HL-60 (cell line): ENCODE measurements around the gene AP1AR.

Experiments used
- CTCF ChIP-seq: IDR thresholded peaks from one replicate; pipeline ENCODE4 v1.5.1; 2011; ENCODE audit warnings: low read length, control low read depth, inconsistent platforms; ENCODE audit not compliant: insufficient read depth
- POLR2AphosphoS5 ChIP-seq: IDR thresholded peaks from 2 replicates; pipeline ENCODE4 v1.6.1; 2012; ENCODE audit warnings: low read depth
- SPI1 ChIP-seq: IDR thresholded peaks from 2 replicates; pipeline ENCODE4 v1.6.1; 2012; ENCODE audit warnings: low read depth, mild to moderate bottlenecking, borderline replicate concordance

DNA sequence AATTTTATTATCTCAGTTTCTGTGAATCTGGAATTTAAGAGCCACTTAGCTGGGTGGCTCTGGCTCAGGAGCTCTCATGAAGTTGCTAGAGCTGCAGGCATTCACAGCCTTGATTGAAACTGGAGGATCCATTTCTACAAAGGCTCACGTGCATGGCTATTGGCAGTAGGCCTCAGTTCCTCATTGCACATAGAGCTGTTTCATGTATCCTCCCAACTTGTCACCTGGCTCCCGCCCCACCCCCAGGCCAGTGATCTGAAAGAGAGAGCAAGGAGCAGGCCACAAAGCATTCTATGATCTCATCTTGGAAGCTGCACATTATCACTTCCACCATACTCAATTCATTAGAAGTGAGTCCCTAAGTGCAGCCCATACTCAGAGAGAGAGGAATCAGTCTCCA, 18.5 kb upstream of the AP1AR start:
- TF ChIP-seq POLR2AphosphoS5 (no peak), CTCF (no peak), SPI1 (peak; percentile 58; the same call in 1 of the 2 replicates)
